Naive thymus-derived CD4-positive, alpha-beta T cell (primary cell): Measurements from ENCODE around the gene BMAL1. TPM values are rescaled to one million over a fixed set of nuclear protein-coding genes. Genes with fewer than 3 reads are reported as not detected.
A peak's percentile ranks its signal among the peaks of the same experiment; 100 is the strongest.

Experiments used
- ATAC-seq: fragments of 150-1000 bp; cut with Tn5 transposase; 2 replicates; pipeline ENCODE4 v1.10.0; 2021; ENCODE audit warnings: mild to moderate bottlenecking, moderate library complexity
- CTCF ChIA-PET: fragments of 350-600 bp; sonication (Branson Sonifier 250); formaldehyde crosslinking; loops from one replicate; lab custom pipeline; 2021; ENCODE audit warnings: antibody characterized with exemption; lab: Charles Lee
- POLR2A ChIA-PET: fragments of 350-600 bp; sonication (Branson Sonifier 250); formaldehyde crosslinking; loops from one replicate; lab custom pipeline; 2021; ENCODE audit warnings: antibody characterized with exemption, inconsistent platforms; lab: Charles Lee
- DNase-seq, 9 donors: peaks; one replicate each; pipeline versions ENCODE4 v3.0.0 to v3.0.0-alpha.2; 2020 to 2022; ENCODE audit warnings: mixed read lengths in 1 of 9
- H3K27ac ChIP-seq: one replicate; pipeline ENCODE4 v1.7.0; 2013; ENCODE audit warnings: mild to moderate bottlenecking, low read depth, low read length, moderate library complexity
- H3K27me3 ChIP-seq, 2 donors: one replicate each; pipeline ENCODE4 v1.7.0; 2013; ENCODE audit warnings: low read length in 2 of 2, mild to moderate bottlenecking in 2 of 2, moderate library complexity in 2 of 2; ENCODE audit not compliant: control insufficient read depth in 2 of 2, insufficient read depth in 2 of 2
- H3K36me3 ChIP-seq, 3 experiments: 1 replicate in 2 of 3; 2 replicates in 1 of 3; pipeline ENCODE4 v1.7.0; 2013; ENCODE audit warnings: low read length in 3 of 3, mild to moderate bottlenecking in 3 of 3, moderate library complexity in 1 of 3; ENCODE audit not compliant: insufficient read depth in 3 of 3, control insufficient read depth in 2 of 3
- H3K4me1 ChIP-seq, 2 donors: one replicate each; pipeline ENCODE4 v1.7.0; 2013; ENCODE audit warnings: low read length in 2 of 2, mild to moderate bottlenecking in 2 of 2, moderate library complexity in 1 of 2; ENCODE audit not compliant: control insufficient read depth in 2 of 2, insufficient read depth in 2 of 2
- H3K4me3 ChIP-seq: 2 replicates; pipeline ENCODE4 v1.7.0; 2013; ENCODE audit warnings: mild to moderate bottlenecking, low read length
- H3K9me3 ChIP-seq, 3 experiments: 1 replicate in 2 of 3; 2 replicates in 1 of 3; pipeline ENCODE4 v1.7.0; 2013; ENCODE audit warnings: low read length in 3 of 3; ENCODE audit not compliant: control insufficient read depth in 2 of 3
- H3K27ac Mint-ChIP-seq, 9 donors: one replicate each; pipeline ENCODE4 v1.8.0; 2020 to 2022; ENCODE audit warnings: mixed read lengths in 9 of 9, mild to moderate bottlenecking in 8 of 9, moderate library complexity in 5 of 9, inconsistent platforms in 2 of 9
- H3K27me3 Mint-ChIP-seq, 5 donors: one replicate each; pipeline ENCODE4 v1.8.0; 2021 to 2022; ENCODE audit warnings: mixed read lengths in 5 of 5, mild to moderate bottlenecking in 1 of 5
- H3K36me3 Mint-ChIP-seq, 5 donors: one replicate each; pipeline ENCODE4 v1.8.0; 2020 to 2022; ENCODE audit warnings: mixed read lengths in 5 of 5, mild to moderate bottlenecking in 3 of 5, inconsistent platforms in 1 of 5
- H3K4me1 Mint-ChIP-seq, 7 donors: one replicate each; pipeline ENCODE4 v1.8.0; 2020 to 2022; ENCODE audit warnings: mixed read lengths in 7 of 7, mild to moderate bottlenecking in 3 of 7, inconsistent platforms in 1 of 7
- H3K4me3 Mint-ChIP-seq, 10 donors: one replicate each; pipeline ENCODE4 v1.8.0; 2020 to 2022; ENCODE audit warnings: mild to moderate bottlenecking in 10 of 10, mixed read lengths in 10 of 10, moderate library complexity in 6 of 10, inconsistent platforms in 2 of 10
- H3K9me3 Mint-ChIP-seq, 11 donors: one replicate each; pipeline ENCODE4 v1.8.0; 2020 to 2022; ENCODE audit warnings: mixed read lengths in 11 of 11, mild to moderate bottlenecking in 4 of 11, inconsistent platforms in 1 of 11, moderate library complexity in 1 of 11
- intact Hi-C, 2 donors: fragments of 100-400 bp; cut with micrococcal nuclease; formaldehyde crosslinking; loops; one replicate each; pipeline ENCODE4 v1.15.1; 2023
- polyA plus RNA-seq, 2 donors: library from polyadenylated mRNA; unstranded; fragments of 300-500 nt; fragmentation: Illumina TruSeq; gene quantifications; one replicate each; pipeline ENCODE4 v1.2.3, GENCODE V29; 2021
- total RNA-seq, 6 experiments: library from RNA in 5 of 6; stranded (reverse) in 5 of 6; gene quantifications; 1 replicate in 5 of 6; 2 replicates in 1 of 6; pipeline ENCODE4 v1.2.3 and lab custom pipeline; 2021 to 2026

BMAL1 gene
- total and polyA plus RNA-seq, 7 experiments from 2014 or later, result 12.8 to 88.3 (median 47.9) TPM

GRCh38 chr11:13373216-13373615, 95.6 kb downstream of the BMAL1 start:
- H3K27ac Mint-ChIP-seq, result peak overlapping the region in 2 of 9 donors; percentile 39 to 56
- Histone ChIP-seq H3K4me1 (no peaks in the 10 kb centered on the region), H3K36me3 (peaks cover 20 to 99% (median 30%) of the 10 kb centered on the region in 3 experiments), H3K9me3 (no peaks in the 10 kb centered on the region), H3K27ac (no peak overlapping the region), H3K27me3 (no peaks in the 10 kb centered on the region), H3K4me3 (no peak overlapping the region)
- no peaks in the 10 kb centered on the region for H3K9me3 Mint-ChIP-seq
- ChIA-PET CTCF (no interaction called here), POLR2A (no interaction called here)
- peaks cover 12 to 47% (median 24%) of the 10 kb centered on the region in 5 donors for H3K36me3 Mint-ChIP-seq
- peaks cover 0 to 8% (median 0%) of the 10 kb centered on the region in 7 donors for H3K4me1 Mint-ChIP-seq
- no peak overlapping the region for H3K4me3 Mint-ChIP-seq
- DNase-seq, result no peak
- intact Hi-C loops, result no loop called here
- ATAC-seq, result no peak
- H3K27me3 Mint-ChIP-seq, result no peaks in the 10 kb centered on the region

- no peak overlapping the region for H3K4me3 Mint-ChIP-seq
- DNase-seq, result no peak
- H3K27me3 Mint-ChIP-seq, result no peaks in the 10 kb centered on the region
- H3K9me3 Mint-ChIP-seq, result no peaks in the 10 kb centered on the region
- H3K4me3 ChIP-seq, result no peak overlapping the region
- peaks cover 24 to 100% (median 27%) of the 10 kb centered on the region in 3 experiments for H3K36me3 ChIP-seq
- H3K4me1 Mint-ChIP-seq, result peaks cover 0 to 8% (median 0%) of the 10 kb centered on the region in 7 donors
- no peaks in the 10 kb centered on the region for H3K27me3 ChIP-seq
- H3K27ac Mint-ChIP-seq, result peak overlapping the region in 1 of 9 donors; percentile 49
- H3K27ac ChIP-seq, result no peak overlapping the region
- intact Hi-C loops, result no loop called here
- peaks cover 15 to 50% (median 32%) of the 10 kb centered on the region in 5 donors for H3K36me3 Mint-ChIP-seq
- no peaks in the 10 kb centered on the region for H3K9me3 ChIP-seq
- ATAC-seq, result no peak
- ChIA-PET CTCF (interaction anchor here (1.1 kb wide), 1 partner anchor 32 kb away, joined by 3 read pairs; no protein-coding TSS in a partner anchor), POLR2A (no interaction called here)
- H3K4me1 ChIP-seq, result no peaks in the 10 kb centered on the region
These were observed 98.2 kb downstream of the BMAL1 start for GRCh38 chr11:13375798-13376197.

GRCh38 chr11:13376402-13376801, 98.8 kb downstream of the BMAL1 start:
- H3K36me3 Mint-ChIP-seq, result peaks cover 15 to 56% (median 38%) of the 10 kb centered on the region in 5 donors
- intact Hi-C loops, result no loop called here
- POLR2A ChIA-PET, result no interaction called here
- no peaks in the 10 kb centered on the region for H3K27me3 ChIP-seq
- H3K4me3 ChIP-seq, result no peak overlapping the region
- no peaks in the 10 kb centered on the region for H3K9me3 Mint-ChIP-seq
- H3K27ac ChIP-seq, result no peak overlapping the region
- peaks cover 24 to 100% (median 26%) of the 10 kb centered on the region in 3 experiments for H3K36me3 ChIP-seq
- peaks cover 0 to 8% (median 0%) of the 10 kb centered on the region in 7 donors for H3K4me1 Mint-ChIP-seq
- H3K4me1 ChIP-seq, result no peaks in the 10 kb centered on the region
- H3K4me3 Mint-ChIP-seq, result no peak overlapping the region
- CTCF ChIA-PET, result interaction anchor here (1.1 kb wide), 1 partner anchor 33 kb away, joined by 3 read pairs; no protein-coding TSS in a partner anchor
- ATAC-seq (no peak), DNase-seq (no peak)
- peak overlapping the region in 1 of 9 donors; percentile 48 for H3K27ac Mint-ChIP-seq
- no peaks in the 10 kb centered on the region for H3K27me3 Mint-ChIP-seq
- H3K9me3 ChIP-seq, result no peaks in the 10 kb centered on the region

- intact Hi-C loops, result no loop called here
- Mint-ChIP-seq H3K4me1 (peaks cover 0 to 8% (median 0%) of the 10 kb centered on the region in 7 donors), H3K27ac (peak overlapping the region in 3 of 9 donors; percentile 48 to 78 (median 51)), H3K4me3 (no peak overlapping the region), H3K36me3 (peaks cover 18 to 61% (median 42%) of the 10 kb centered on the region in 5 donors), H3K27me3 (no peaks in the 10 kb centered on the region), H3K9me3 (no peaks in the 10 kb centered on the region)
- H3K4me3 ChIP-seq, result no peak overlapping the region
- no peaks in the 10 kb centered on the region for H3K4me1 ChIP-seq
- H3K27ac ChIP-seq, result no peak overlapping the region
- H3K9me3 ChIP-seq, result no peaks in the 10 kb centered on the region
- ChIA-PET POLR2A (interaction anchor here (0.6 kb wide), 1 partner anchor 93 kb away, joined by 3 read pairs; no protein-coding TSS in a partner anchor), CTCF (no interaction called here)
- no peak for DNase-seq
- peaks cover 24 to 100% (median 26%) of the 10 kb centered on the region in 3 experiments for H3K36me3 ChIP-seq
- no peak for ATAC-seq
- no peaks in the 10 kb centered on the region for H3K27me3 ChIP-seq
These were observed 99.2 kb downstream of the BMAL1 start for GRCh38 chr11:13376838-13377237.

- peaks cover 19 to 69% (median 46%) of the 10 kb centered on the region in 5 donors for H3K36me3 Mint-ChIP-seq
- no peak for DNase-seq
These were observed 100.7 kb downstream of the BMAL1 start for GRCh38 chr11:13378316-13378715.

GRCh38 chr11:13380731-13381130, 103.1 kb downstream of the BMAL1 start:
- Mint-ChIP-seq H3K27ac (peak overlapping the region in 7 of 9 donors; percentile 26 to 79 (median 52)), H3K4me1 (peaks cover 0 to 8% (median 1%) of the 10 kb centered on the region in 7 donors)
- POLR2A ChIA-PET, result no interaction called here

More at GRCh38 chr11:13378316-13378715, 100.7 kb downstream of the BMAL1 start:
- H3K4me3 ChIP-seq, result no peak overlapping the region
- no peaks in the 10 kb centered on the region for H3K4me1 ChIP-seq
- no peak for ATAC-seq
- ChIA-PET CTCF (no interaction called here), POLR2A (no interaction called here)
- Mint-ChIP-seq H3K9me3 (no peaks in the 10 kb centered on the region), H3K27ac (peak overlapping the region in 1 of 9 donors; percentile 60), H3K4me3 (no peak overlapping the region), H3K27me3 (no peaks in the 10 kb centered on the region), H3K4me1 (peaks cover 0 to 8% (median 0%) of the 10 kb centered on the region in 7 donors)
- H3K9me3 ChIP-seq, result no peaks in the 10 kb centered on the region
- no peak overlapping the region for H3K27ac ChIP-seq
- H3K27me3 ChIP-seq, result no peaks in the 10 kb centered on the region
- intact Hi-C loops, result no loop called here
- peaks cover 15 to 99% (median 32%) of the 10 kb centered on the region in 3 experiments for H3K36me3 ChIP-seq

More at GRCh38 chr11:13380731-13381130, 103.1 kb downstream of the BMAL1 start:
- Histone ChIP-seq H3K36me3 (peaks cover 8 to 80% (median 25%) of the 10 kb centered on the region in 3 experiments), H3K4me3 (no peak overlapping the region), H3K27me3 (no peaks in the 10 kb centered on the region), H3K9me3 (no peaks in the 10 kb centered on the region), H3K27ac (no peak overlapping the region), H3K4me1 (no peaks in the 10 kb centered on the region)
- intact Hi-C loops, result no loop called here
- DNase-seq (no peak), ATAC-seq (no peak)
- Mint-ChIP-seq H3K36me3 (peaks cover 12 to 50% (median 32%) of the 10 kb centered on the region in 5 donors), H3K27me3 (no peaks in the 10 kb centered on the region), H3K9me3 (no peaks in the 10 kb centered on the region), H3K4me3 (no peak overlapping the region)
- CTCF ChIA-PET, result no interaction called here
